ENCODE data around the gene ZMIZ1.

Gene ZMIZ1

DNA sequence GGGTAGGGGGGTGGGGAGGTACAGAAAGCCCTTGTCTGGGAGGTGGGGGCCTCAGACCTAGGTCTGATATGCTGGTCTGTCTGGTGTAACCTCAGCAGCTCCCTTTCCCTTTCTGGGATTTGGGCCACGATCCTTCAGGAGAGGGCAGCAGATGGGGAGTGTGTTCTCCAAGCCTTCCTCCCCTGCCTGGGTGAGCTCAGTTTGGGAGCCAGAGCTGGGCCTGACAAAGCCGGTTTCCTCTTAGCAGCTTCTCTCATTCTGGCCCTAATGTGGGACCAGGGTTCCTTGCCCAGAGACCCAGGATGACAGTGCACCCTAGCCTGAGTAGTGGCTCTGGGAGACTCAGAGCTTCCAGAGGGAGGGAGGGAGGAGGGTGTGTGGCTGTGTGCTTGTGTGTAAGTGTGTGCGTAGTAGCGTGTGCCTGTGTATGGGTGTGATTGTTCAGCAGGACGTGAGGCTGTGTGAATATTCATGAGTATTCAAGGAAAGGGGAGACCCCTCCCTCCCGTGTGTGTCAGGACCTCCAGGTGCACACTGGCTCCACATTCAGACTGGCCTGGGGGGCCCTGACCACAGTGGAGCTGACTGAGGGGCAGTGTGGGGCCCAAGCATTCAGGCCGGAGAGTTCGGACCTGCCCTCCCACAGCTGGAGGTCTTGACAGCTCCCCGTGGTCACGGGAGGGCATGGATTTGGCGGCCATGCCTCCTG is 96.5 kb downstream of the ZMIZ1 start:
- TF ChIP-seq, protein P1, sequence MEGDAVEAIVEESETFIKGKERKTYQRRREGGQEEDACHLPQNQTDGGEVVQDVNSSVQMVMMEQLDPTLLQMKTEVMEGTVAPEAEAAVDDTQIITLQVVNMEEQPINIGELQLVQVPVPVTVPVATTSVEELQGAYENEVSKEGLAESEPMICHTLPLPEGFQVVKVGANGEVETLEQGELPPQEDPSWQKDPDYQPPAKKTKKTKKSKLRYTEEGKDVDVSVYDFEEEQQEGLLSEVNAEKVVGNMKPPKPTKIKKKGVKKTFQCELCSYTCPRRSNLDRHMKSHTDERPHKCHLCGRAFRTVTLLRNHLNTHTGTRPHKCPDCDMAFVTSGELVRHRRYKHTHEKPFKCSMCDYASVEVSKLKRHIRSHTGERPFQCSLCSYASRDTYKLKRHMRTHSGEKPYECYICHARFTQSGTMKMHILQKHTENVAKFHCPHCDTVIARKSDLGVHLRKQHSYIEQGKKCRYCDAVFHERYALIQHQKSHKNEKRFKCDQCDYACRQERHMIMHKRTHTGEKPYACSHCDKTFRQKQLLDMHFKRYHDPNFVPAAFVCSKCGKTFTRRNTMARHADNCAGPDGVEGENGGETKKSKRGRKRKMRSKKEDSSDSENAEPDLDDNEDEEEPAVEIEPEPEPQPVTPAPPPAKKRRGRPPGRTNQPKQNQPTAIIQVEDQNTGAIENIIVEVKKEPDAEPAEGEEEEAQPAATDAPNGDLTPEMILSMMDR (IDR thresholded peaks at IDR 0.05; ENCODE audit: extremely low read depth, missing control alignments): no peak

GRCh38 chr10:79166312-79166721 is 97.6 kb downstream of the ZMIZ1 start:
- DNase-seq (ENCODE audit: low spot score): no peak
- TF ChIP-seq, protein P1 (IDR thresholded peaks at IDR 0.05; ENCODE audit: extremely low read depth, missing control alignments): no peak

More for the DNA sequence above, 96.5 kb downstream of the ZMIZ1 start:
- no peak for DNase-seq (ENCODE audit: low spot score)

DNA sequence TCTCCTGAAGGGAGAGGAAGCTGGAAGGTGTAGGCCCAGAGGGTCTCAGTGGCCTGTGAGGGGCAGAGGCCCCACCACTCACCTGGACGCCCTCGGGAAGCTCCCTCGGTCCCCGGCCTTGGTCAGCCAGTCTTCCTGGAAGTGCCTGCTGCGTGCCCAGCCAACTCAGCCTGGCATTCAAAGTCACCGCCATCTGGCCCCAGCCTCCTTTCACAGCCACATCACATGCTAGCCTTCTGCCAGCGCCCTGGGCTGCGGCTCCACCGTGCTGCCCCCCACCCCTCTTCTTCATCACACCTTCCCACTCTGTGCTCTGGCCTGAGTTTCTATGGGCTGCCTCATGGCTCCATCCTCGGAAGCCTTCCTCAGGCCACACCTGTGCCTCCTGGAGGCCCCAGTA is 98.0 kb downstream of the ZMIZ1 start:
- DNase-seq (ENCODE audit: low spot score): no peak
- TF ChIP-seq, protein P1 (IDR thresholded peaks at IDR 0.05; ENCODE audit: extremely low read depth, missing control alignments): no peak

DNA sequence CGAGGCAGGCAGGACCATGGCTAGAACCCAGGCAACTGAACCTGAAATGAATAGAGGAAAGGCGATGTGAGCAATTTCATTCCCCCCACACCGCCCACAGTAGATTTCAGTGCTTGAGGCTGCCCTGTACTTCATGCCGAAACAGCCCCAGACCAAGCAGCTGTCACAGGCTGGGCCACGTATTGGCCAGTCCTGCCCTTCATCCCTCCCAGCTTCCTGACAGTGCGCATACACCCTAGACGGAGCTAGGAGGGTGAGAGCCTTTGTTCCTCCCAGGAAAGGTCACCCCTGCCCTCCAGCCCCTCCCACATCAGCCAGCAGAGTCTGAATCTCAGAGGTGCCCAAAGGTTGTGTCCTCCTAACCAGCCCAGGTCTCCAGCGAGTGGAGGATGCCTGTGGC is 98.8 kb downstream of the ZMIZ1 start:
- no peak for DNase-seq (ENCODE audit: low spot score)
- TF ChIP-seq, protein P1 (IDR thresholded peaks at IDR 0.05; ENCODE audit: extremely low read depth, missing control alignments): no peak

GRCh38 chr10:79168210-79168609 is 99.4 kb downstream of the ZMIZ1 start:
- TF ChIP-seq, protein P1 (IDR thresholded peaks at IDR 0.05; ENCODE audit: extremely low read depth, missing control alignments): no peak
- no peak for DNase-seq (ENCODE audit: low spot score)

GRCh38 chr10:79170226-79170752 is 101.5 kb downstream of the ZMIZ1 start:
- DNase-seq (ENCODE audit: low spot score): no peak
- TF ChIP-seq, protein P1 (IDR thresholded peaks at IDR 0.05; ENCODE audit: extremely low read depth, missing control alignments): no peak

DNA sequence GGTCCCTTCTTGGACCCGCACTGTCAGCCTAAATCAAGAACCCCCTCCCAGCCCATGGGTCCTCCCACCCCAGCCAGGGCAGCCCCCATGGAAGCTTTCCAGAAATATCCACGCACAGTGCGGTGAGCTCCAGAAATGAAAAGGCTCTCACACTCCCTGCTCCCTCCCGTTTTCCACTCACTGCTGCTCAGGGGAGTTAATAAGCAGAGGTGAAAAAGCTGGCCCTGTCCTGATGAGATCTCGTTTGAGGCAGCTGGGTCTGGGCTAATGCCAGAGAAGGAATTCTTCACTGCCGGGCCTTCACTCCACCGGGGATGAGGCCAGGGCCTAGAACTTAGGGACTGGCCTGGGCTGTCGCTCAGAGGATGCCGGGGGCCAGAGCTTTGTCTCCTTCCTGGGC is 102.2 kb downstream of the ZMIZ1 start:
- TF ChIP-seq, protein P1 (IDR thresholded peaks at IDR 0.05; ENCODE audit: extremely low read depth, missing control alignments): no peak
- DNase-seq (ENCODE audit: low spot score): no peak
